NCI-H146 treated with DMSO at 0.1 percent for 48 hours (cell line): ENCODE measurements around the gene KMO.
A peak's percentile ranks its signal among the peaks of the same experiment; 100 is the strongest.

Source experiments
- DNase-seq: peaks from one replicate; lab custom pipeline; 2025; ENCODE audit not compliant: unreplicated experiment; lab: John Stamatoyannopoulos, UW

The KMO gene

GRCh38 chr1:241624935-241625334, 92.8 kb downstream of the KMO start:
- no peak for DNase-seq

GRCh38 chr1:241627453-241628259, 95.5 kb downstream of the KMO start:
- DNase-seq, result peak; percentile 24

- DNase-seq, result no peak
Measured at GRCh38 chr1:241630005-241630404, 97.8 kb downstream of the KMO start.

GRCh38 chr1:241630476-241630875, 98.3 kb downstream of the KMO start:
- DNase-seq, result no peak

- no peak for DNase-seq
Measured at GRCh38 chr1:241630899-241631298, 98.7 kb downstream of the KMO start.

- no peak for DNase-seq
Measured at GRCh38 chr1:241631674-241632073, 99.5 kb downstream of the KMO start.

- DNase-seq, result no peak
Measured at GRCh38 chr1:241632987-241633386, 100.8 kb downstream of the KMO start.

- no peak for DNase-seq
Measured at GRCh38 chr1:241635556-241636152, 103.5 kb downstream of the KMO start.

- no peak for DNase-seq
Measured at GRCh38 chr1:241636291-241636690, 104.1 kb downstream of the KMO start.

- DNase-seq, result no peak
Measured at GRCh38 chr1:241637046-241637590, 104.9 kb downstream of the KMO start.

GRCh38 chr1:241637604-241638003, 105.4 kb downstream of the KMO start:
- DNase-seq, result no peak

- no peak for DNase-seq
Measured at GRCh38 chr1:241638099-241638682, 106.0 kb downstream of the KMO start.

GRCh38 chr1:241638909-241639622, 106.9 kb downstream of the KMO start:
- DNase-seq, result no peak

GRCh38 chr1:241639623-241640148, 107.5 kb downstream of the KMO start:
- DNase-seq, result peak; percentile 55

- peak; percentile 75 for DNase-seq
Measured at GRCh38 chr1:241640149-241640866, 108.1 kb downstream of the KMO start, which contains the start of the genes CHML and OPN3. TSS of gene CHML (minus strand) at chr1:241640369. CDS start at chr1:241635766, 4,603 bp downstream. TSS of gene OPN3 (minus strand) at chr1:241640369. CDS start at chr1:241640254, 115 bp downstream.

- no peak for DNase-seq
Measured at GRCh38 chr1:241640867-241641622, 108.9 kb downstream of the KMO start.

- no peak for DNase-seq
Measured at GRCh38 chr1:241641773-241642592, 109.8 kb downstream of the KMO start.

GRCh38 chr1:241642593-241642944, 110.4 kb downstream of the KMO start:
- DNase-seq, result no peak

GRCh38 chr1:241644259-241644658, 112.1 kb downstream of the KMO start:
- DNase-seq, result no peak
